ENCODE results near the gene TEDC1. TPM values are rescaled to one million over a fixed set of nuclear protein-coding genes. Genes with fewer than 3 reads are reported as not detected.

TEDC1 gene
- total RNA-seq, 5 donors from 2014 or later (not counting 1 experiment from before 2014, with no cell fraction given), result 32.8 to 186 (median 37.5) TPM

DNA sequence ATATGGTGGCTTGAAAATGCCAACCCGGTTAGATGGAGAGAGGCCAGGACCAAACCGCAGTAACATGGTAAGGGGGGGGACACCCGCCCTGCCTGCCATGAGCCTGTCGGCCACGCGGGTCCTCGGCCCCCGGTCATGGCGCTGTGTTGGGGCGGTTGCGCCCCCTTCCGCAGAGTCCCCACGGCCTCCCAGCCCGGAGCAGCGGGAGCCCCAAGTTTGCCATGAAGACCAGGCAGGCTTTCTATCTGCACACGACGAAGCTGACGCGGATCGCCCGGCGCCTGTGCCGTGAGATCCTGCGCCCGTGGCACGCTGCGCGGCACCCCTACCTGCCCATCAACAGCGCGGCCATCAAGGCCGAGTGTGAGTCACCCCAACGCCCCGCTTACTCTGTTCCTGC, 26.5 kb upstream of the TEDC1 start:
- CTCF ChIA-PET, result no interaction called here

DNA sequence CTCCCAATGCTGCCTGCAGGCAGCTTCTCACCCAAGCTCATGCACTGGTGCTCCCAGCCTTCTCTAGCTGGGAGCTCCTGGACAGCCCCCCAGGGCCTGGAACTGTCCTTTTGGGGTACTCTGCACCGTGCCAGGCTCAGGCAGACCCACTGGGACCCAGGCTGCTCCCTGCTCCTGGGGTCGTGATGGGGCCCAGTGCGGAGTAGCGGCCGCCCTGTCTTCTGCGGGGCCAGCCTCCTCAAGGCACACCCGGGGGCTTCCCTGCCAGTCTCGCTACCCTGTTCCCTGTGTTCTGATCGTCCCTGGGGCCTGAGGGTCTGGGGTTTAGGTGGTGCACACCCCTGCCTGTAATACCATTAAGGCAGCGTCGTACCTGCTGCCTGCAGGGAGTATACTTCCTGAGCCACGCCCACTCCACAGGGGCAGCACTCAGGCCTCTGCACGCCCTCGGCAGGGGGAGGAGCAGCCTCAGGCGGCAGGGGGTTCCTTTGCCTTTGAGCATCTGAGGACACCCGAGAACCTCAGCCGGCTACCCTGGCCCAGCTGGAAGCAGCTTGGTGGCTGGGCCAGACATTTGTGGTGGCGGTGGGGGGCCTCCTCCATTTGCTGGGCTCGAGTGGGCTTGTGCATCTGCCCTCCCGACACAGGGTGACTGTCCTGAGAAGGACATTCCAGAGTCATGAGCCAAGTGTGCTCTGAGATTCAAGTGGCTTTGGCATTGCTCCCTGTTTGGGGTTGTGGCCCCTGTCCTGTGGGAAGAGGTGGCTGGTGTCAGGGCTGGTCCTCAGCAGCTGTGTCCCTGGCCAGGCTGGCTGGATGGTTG, 25.6 kb upstream of the TEDC1 start:
- no peak for ATAC-seq (replicated peaks in 1 of 4)
- POLR2A ChIA-PET, result no interaction called here

More for the DNA sequence above, 26.5 kb upstream of the TEDC1 start:
- Histone ChIP-seq H3K36me3 (ENCODE audit: control insufficient read depth in 2 of 2, extremely low read depth in 1 of 2, insufficient read depth in 1 of 2, low read length in 1 of 2) (peaks cover 44 to 51% of the 10 kb centered on the region in 2 donors), H3K27me3 (replicated peaks in 1 of 2; ENCODE audit: control insufficient read depth in 2 of 2, extremely low read depth in 1 of 2, insufficient read depth in 2 of 2, low read length in 1 of 2) (no peaks in the 10 kb centered on the region), H3K27ac (ENCODE audit: low read length) (no peak overlapping the region), H3K9me3 (no peaks in the 10 kb centered on the region), H3K4me1 (ENCODE audit: control insufficient read depth in 1 of 2, extremely low read depth in 1 of 2, insufficient read depth in 2 of 2, low read length in 2 of 2) (no peaks in the 10 kb centered on the region), H3K4me3 (ENCODE audit: control insufficient read depth in 1 of 2, extremely low read depth in 1 of 2, low read length in 1 of 2) (no peak overlapping the region)
- POLR2A ChIA-PET, result no interaction called here
- H3K36me3 Mint-ChIP-seq, result peaks cover 6% of the 10 kb centered on the region
- DNase-seq (no peak), ATAC-seq (replicated peaks in 1 of 4) (no peak)
- no peaks in the 10 kb centered on the region for H3K4me1 Mint-ChIP-seq
- no peak overlapping the region for H3K27ac Mint-ChIP-seq
- no peaks in the 10 kb centered on the region for H3K9me3 Mint-ChIP-seq
- H3K4me3 Mint-ChIP-seq, result no peak overlapping the region
- no peaks in the 10 kb centered on the region for H3K27me3 Mint-ChIP-seq
- 97% methylated on average over 30 of the region's 33 CpGs for WGBS (ENCODE audit: insufficient coverage)

DNA sequence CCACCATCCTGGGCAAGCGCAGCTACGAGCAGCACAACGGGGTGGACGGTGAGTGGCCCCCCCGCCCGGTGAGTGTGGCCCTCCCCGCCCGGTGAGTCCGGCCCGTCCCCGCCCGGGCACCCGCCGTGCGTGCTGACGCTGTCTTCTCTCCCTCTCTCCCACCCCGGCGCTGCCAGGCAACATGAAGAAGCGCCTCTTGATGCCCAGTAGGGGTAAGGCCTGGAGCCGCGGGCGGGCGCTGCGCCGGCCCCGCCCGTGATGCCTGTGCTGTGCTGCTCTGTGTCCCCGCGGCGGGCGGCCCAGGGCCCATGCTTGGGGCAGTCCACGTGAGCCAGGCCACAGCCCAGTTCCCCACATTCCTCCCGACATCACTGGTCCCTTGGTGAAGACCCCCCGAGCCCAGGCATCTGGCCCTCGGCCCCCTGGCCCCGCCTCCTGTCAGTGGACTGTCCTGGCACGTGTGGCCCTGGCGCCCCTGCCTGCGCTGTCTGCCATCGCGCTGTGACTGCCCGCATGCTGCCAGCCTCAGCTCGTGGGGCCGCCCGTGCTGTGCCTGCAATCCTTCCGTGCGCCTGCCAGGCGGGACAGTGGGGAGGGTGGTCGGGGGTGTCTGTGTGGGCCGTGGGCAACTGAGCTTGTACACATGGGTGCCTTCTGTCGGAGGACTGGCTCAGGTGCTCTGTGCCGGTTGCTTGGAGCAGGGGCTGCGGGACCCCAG, 24.4 kb upstream of the TEDC1 start:
- no peak overlapping the region for H3K4me3 Mint-ChIP-seq
- Histone ChIP-seq H3K4me1 (ENCODE audit: control insufficient read depth in 1 of 2, extremely low read depth in 1 of 2, insufficient read depth in 2 of 2, low read length in 2 of 2) (no peaks in the 10 kb centered on the region), H3K4me3 (ENCODE audit: control insufficient read depth in 1 of 2, extremely low read depth in 1 of 2, low read length in 1 of 2) (no peak overlapping the region), H3K36me3 (ENCODE audit: control insufficient read depth in 2 of 2, extremely low read depth in 1 of 2, insufficient read depth in 1 of 2, low read length in 1 of 2) (peaks cover 39 to 43% of the 10 kb centered on the region in 2 donors), H3K27me3 (replicated peaks in 1 of 2; ENCODE audit: control insufficient read depth in 2 of 2, extremely low read depth in 1 of 2, insufficient read depth in 2 of 2, low read length in 1 of 2) (no peaks in the 10 kb centered on the region), H3K27ac (ENCODE audit: low read length) (no peak overlapping the region), H3K9me3 (no peaks in the 10 kb centered on the region)
- no peaks in the 10 kb centered on the region for H3K4me1 Mint-ChIP-seq
- no peaks in the 10 kb centered on the region for H3K9me3 Mint-ChIP-seq
- no peaks in the 10 kb centered on the region for H3K27me3 Mint-ChIP-seq
- H3K36me3 Mint-ChIP-seq, result peaks cover under 1% of the 10 kb centered on the region
- DNase-seq (no peak), ATAC-seq (replicated peaks in 1 of 4) (no peak)
- 95% methylated on average over 33 of the region's 53 CpGs for WGBS (ENCODE audit: insufficient coverage)
- ChIA-PET CTCF (interaction anchor here in 1 of 2 donors (0.6 kb wide), 1 partner anchor 23 kb away, joined by 3 read pairs; no protein-coding TSS in a partner anchor), POLR2A (no interaction called here)
- no peak overlapping the region for H3K27ac Mint-ChIP-seq

More for the DNA sequence above, 25.6 kb upstream of the TEDC1 start:
- 94% methylated on average over 16 of the region's 20 CpGs for WGBS (ENCODE audit: insufficient coverage)
- no peak overlapping the region for H3K27ac ChIP-seq (ENCODE audit: low read length)
- Mint-ChIP-seq H3K27ac (no peak overlapping the region), H3K4me3 (no peak overlapping the region), H3K4me1 (no peaks in the 10 kb centered on the region), H3K9me3 (no peaks in the 10 kb centered on the region), H3K27me3 (no peaks in the 10 kb centered on the region), H3K36me3 (peaks cover 6% of the 10 kb centered on the region)
- CTCF ChIA-PET, result no interaction called here
- no peak for DNase-seq
- no peaks in the 10 kb centered on the region for H3K4me1 ChIP-seq (ENCODE audit: control insufficient read depth in 1 of 2, extremely low read depth in 1 of 2, insufficient read depth in 2 of 2, low read length in 2 of 2)
- H3K27me3 ChIP-seq (replicated peaks in 1 of 2; ENCODE audit: control insufficient read depth in 2 of 2, extremely low read depth in 1 of 2, insufficient read depth in 2 of 2, low read length in 1 of 2), result no peaks in the 10 kb centered on the region
- H3K36me3 ChIP-seq (ENCODE audit: control insufficient read depth in 2 of 2, extremely low read depth in 1 of 2, insufficient read depth in 1 of 2, low read length in 1 of 2), result peaks cover 44 to 48% of the 10 kb centered on the region in 2 donors
- H3K9me3 ChIP-seq, result no peaks in the 10 kb centered on the region
- no peak overlapping the region for H3K4me3 ChIP-seq (ENCODE audit: control insufficient read depth in 1 of 2, extremely low read depth in 1 of 2, low read length in 1 of 2)

DNA sequence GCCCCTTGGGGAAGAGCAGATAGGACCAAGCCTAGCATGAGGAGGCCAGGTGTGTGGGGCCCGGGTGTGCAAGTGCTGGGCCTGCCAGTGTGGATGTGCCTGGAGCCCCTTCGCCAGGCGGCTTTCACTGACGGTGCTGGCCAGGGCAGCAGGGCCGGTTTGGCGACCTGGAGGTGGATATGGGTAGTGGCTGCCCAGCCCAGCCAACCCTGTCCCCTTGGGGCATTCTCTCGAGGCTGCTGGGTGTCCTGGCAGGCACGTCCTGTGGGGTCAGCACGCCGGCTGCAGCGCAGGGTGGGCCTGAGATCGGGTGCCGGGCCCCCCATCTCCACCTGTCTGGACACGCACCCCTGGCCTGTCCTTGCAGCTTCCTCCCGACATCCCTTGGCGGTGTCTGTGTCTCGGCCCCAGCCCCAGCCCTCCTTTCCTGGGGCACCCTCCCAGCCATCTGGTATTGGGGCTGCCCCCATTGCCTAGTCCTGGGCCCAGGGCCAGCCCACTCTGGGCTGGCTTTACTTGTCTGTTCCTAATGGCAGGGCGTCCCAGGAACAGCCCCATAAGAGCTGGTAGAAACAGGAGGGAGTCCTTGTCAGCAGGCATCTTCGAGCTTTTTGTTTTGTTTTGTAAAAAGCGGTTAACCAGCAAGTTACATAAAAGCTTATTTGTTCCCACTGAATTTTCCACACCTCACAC, 23.7 kb upstream of the TEDC1 start:
- Mint-ChIP-seq H3K27me3 (no peaks in the 10 kb centered on the region), H3K9me3 (no peaks in the 10 kb centered on the region), H3K4me3 (no peak overlapping the region), H3K36me3 (no peaks in the 10 kb centered on the region), H3K4me1 (no peaks in the 10 kb centered on the region), H3K27ac (no peak overlapping the region)
- CTCF ChIA-PET, result interaction anchor here in 1 of 2 donors (0.6 kb wide), 1 partner anchor 23 kb away, joined by 3 read pairs; no protein-coding TSS in a partner anchor
- no peak for DNase-seq
- Histone ChIP-seq H3K9me3 (no peaks in the 10 kb centered on the region), H3K4me1 (ENCODE audit: control insufficient read depth in 1 of 2, extremely low read depth in 1 of 2, insufficient read depth in 2 of 2, low read length in 2 of 2) (peaks cover 0 to under 1% of the 10 kb centered on the region in 2 experiments), H3K4me3 (ENCODE audit: control insufficient read depth in 1 of 2, extremely low read depth in 1 of 2, low read length in 1 of 2) (no peak overlapping the region), H3K36me3 (ENCODE audit: control insufficient read depth in 2 of 2, extremely low read depth in 1 of 2, insufficient read depth in 1 of 2, low read length in 1 of 2) (peaks cover 39 to 41% of the 10 kb centered on the region in 2 donors), H3K27me3 (replicated peaks in 1 of 2; ENCODE audit: control insufficient read depth in 2 of 2, extremely low read depth in 1 of 2, insufficient read depth in 2 of 2, low read length in 1 of 2) (peaks cover 0 to 6% of the 10 kb centered on the region in 2 experiments), H3K27ac (ENCODE audit: low read length) (no peak overlapping the region)
- WGBS (ENCODE audit: insufficient coverage), result 98% methylated on average over 17 of the region's 20 CpGs
- POLR2A ChIA-PET, result no interaction called here
- no peak for ATAC-seq (replicated peaks in 1 of 4)

DNA sequence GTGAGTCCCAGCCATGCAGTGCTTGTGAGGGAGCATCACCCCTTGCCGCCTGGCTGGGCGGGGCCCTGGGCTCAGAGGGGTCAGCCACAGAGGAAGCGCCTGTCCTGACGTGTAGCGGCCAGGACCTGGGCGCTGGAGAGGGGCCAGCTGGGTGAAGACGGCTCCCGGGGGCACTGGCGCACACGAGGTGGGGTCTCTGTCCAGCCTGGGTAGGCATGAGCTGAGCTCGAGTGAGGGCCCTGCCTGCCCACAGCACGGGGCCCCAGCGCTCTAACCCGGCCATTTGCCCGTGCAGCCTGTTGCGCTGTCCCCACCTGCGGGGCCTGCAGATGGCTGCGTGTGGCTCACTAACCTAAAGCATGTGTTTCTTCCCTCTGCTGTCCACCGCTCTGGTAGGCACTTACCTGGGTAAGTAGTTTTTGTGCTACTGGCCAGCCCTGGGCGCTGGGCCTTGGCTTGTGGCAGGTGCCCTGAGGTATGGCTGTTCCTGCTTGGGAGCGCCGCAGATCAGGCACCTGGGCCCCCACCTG, 23.0 kb upstream of the TEDC1 start:
- 97% methylated on average over 20 of the region's 22 CpGs for WGBS (ENCODE audit: insufficient coverage)
- no peak for DNase-seq
- no peaks in the 10 kb centered on the region for H3K9me3 Mint-ChIP-seq
- Histone ChIP-seq H3K27me3 (replicated peaks in 1 of 2; ENCODE audit: control insufficient read depth in 2 of 2, extremely low read depth in 1 of 2, insufficient read depth in 2 of 2, low read length in 1 of 2) (peaks cover 0 to 12% of the 10 kb centered on the region in 2 experiments), H3K27ac (ENCODE audit: low read length) (no peak overlapping the region), H3K4me1 (ENCODE audit: control insufficient read depth in 1 of 2, extremely low read depth in 1 of 2, insufficient read depth in 2 of 2, low read length in 2 of 2) (peaks cover 2 to 6% of the 10 kb centered on the region in 2 experiments), H3K4me3 (ENCODE audit: control insufficient read depth in 1 of 2, extremely low read depth in 1 of 2, low read length in 1 of 2) (no peak overlapping the region), H3K36me3 (ENCODE audit: control insufficient read depth in 2 of 2, extremely low read depth in 1 of 2, insufficient read depth in 1 of 2, low read length in 1 of 2) (peaks cover 35 to 39% of the 10 kb centered on the region in 2 donors), H3K9me3 (no peaks in the 10 kb centered on the region)
- no peak overlapping the region for H3K27ac Mint-ChIP-seq
- H3K27me3 Mint-ChIP-seq, result no peaks in the 10 kb centered on the region
- ATAC-seq (replicated peaks in 1 of 4), result no peak
- ChIA-PET CTCF (no interaction called here), POLR2A (no interaction called here)
- H3K36me3 Mint-ChIP-seq, result no peaks in the 10 kb centered on the region
- H3K4me1 Mint-ChIP-seq, result no peaks in the 10 kb centered on the region
- H3K4me3 Mint-ChIP-seq, result no peak overlapping the region

DNA sequence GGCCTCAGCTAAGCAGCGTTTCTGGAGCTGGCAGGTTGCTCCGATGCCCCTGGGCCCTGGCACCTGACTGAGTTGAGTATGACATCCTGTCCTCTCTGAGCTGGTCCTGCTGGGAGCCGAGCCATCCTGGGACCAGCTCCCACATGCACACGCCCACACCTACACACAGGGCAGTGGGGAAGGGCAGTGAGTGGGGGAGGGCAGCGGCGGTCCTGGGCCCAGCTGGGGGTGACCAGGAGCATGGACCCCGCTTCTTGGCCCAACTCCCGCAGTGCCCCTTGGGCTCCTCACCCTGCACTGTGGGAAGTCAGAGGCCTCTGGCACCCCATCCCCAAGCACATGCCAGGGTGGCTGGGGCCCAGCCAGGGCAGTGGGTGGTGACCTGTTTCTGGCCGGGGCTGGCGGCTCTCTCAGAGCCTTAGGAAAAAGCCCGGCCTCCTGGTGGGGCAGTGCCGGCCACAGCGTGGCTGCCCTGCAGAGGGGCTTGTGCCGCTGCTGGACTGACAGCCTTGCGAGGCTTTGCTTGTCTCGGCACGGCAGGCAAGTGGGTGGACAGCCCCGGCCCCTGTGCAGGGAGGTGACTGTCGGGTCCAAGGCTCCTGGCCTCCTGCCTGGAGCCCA, 22.3 kb upstream of the TEDC1 start:
- H3K27me3 ChIP-seq (replicated peaks in 1 of 2; ENCODE audit: control insufficient read depth in 2 of 2, extremely low read depth in 1 of 2, insufficient read depth in 2 of 2, low read length in 1 of 2), result peaks cover 0 to 18% of the 10 kb centered on the region in 2 experiments
- H3K27ac ChIP-seq (ENCODE audit: low read length), result no peak overlapping the region
- H3K9me3 ChIP-seq, result no peaks in the 10 kb centered on the region
- 89% methylated on average over 16 of the region's 19 CpGs for WGBS (ENCODE audit: insufficient coverage)
- no peak for ATAC-seq (replicated peaks in 1 of 4)
- H3K27ac Mint-ChIP-seq, result no peak overlapping the region
- no peaks in the 10 kb centered on the region for H3K36me3 Mint-ChIP-seq
- H3K9me3 Mint-ChIP-seq, result no peaks in the 10 kb centered on the region
- ChIA-PET CTCF (no interaction called here), POLR2A (no interaction called here)
- H3K36me3 ChIP-seq (ENCODE audit: control insufficient read depth in 2 of 2, extremely low read depth in 1 of 2, insufficient read depth in 1 of 2, low read length in 1 of 2), result peaks cover 28 to 32% of the 10 kb centered on the region in 2 donors
- H3K4me3 Mint-ChIP-seq, result no peak overlapping the region
- no peak for DNase-seq
- peaks cover 7 to 13% of the 10 kb centered on the region in 2 experiments for H3K4me1 ChIP-seq (ENCODE audit: control insufficient read depth in 1 of 2, extremely low read depth in 1 of 2, insufficient read depth in 2 of 2, low read length in 2 of 2)
- H3K27me3 Mint-ChIP-seq, result no peaks in the 10 kb centered on the region
- no peaks in the 10 kb centered on the region for H3K4me1 Mint-ChIP-seq
- no peak overlapping the region for H3K4me3 ChIP-seq (ENCODE audit: control insufficient read depth in 1 of 2, extremely low read depth in 1 of 2, low read length in 1 of 2)
